Cerebellar nuclear complex (tissue), 1 donor: Measurements from ENCODE around the gene NPY1R.

Experiments
- DNase-seq, 2 experiments: peaks; one replicate each; lab custom pipeline; 2025; lab: John Stamatoyannopoulos, UW

NPY1R gene

GRCh38 chr4:163332526-163333406 lies at the start of gene NPY1R:
Gene NPY1R, minus strand, starts transcription at chr4:163332596. Its CDS starts 6,042 bp downstream, at chr4:163326554.
- no peak for DNase-seq

GRCh38 chr4:163380703-163381102 lies 48.3 kb upstream of the NPY1R start:
- DNase-seq, result no peak

GRCh38 chr4:163378661-163379060 lies 46.3 kb upstream of the NPY1R start:
- DNase-seq, result no peak

GRCh38 chr4:163372029-163372428 lies 39.6 kb upstream of the NPY1R start:
- no peak for DNase-seq

- DNase-seq, result no peak
These were observed 35.3 kb upstream of the NPY1R start for GRCh38 chr4:163367651-163368050.

GRCh38 chr4:163356104-163356503 lies 23.7 kb upstream of the NPY1R start:
- no peak for DNase-seq

GRCh38 chr4:163353054-163353453 lies 20.7 kb upstream of the NPY1R start:
- DNase-seq, result no peak

GRCh38 chr4:163350672-163351071 lies 18.3 kb upstream of the NPY1R start:
- DNase-seq, result no peak

- no peak for DNase-seq
These were observed 12.0 kb upstream of the NPY1R start for GRCh38 chr4:163344147-163345125.

- DNase-seq, result no peak
These were observed 11.3 kb upstream of the NPY1R start, which contains the start of gene NPY5R for GRCh38 chr4:163343604-163344146. Gene NPY5R, plus strand, starts transcription at chr4:163343892. Its CDS starts 6,382 bp downstream, at chr4:163350274.

GRCh38 chr4:163335384-163335783 lies 3.0 kb upstream of the NPY1R start:
- DNase-seq, result no peak

- DNase-seq, result no peak
These were observed 593 bp downstream of the NPY1R start for GRCh38 chr4:163331629-163332376.

GRCh38 chr4:163330916-163331628 lies 1.3 kb downstream of the NPY1R start:
- DNase-seq, result no peak

GRCh38 chr4:163317110-163317509 lies 15.3 kb downstream of the NPY1R start:
- DNase-seq, result no peak

GRCh38 chr4:163309466-163309865 lies 22.9 kb downstream of the NPY1R start:
- no peak for DNase-seq

GRCh38 chr4:163303069-163303468 lies 29.3 kb downstream of the NPY1R start:
- DNase-seq, result no peak

- DNase-seq, result no peak
These were observed 32.0 kb downstream of the NPY1R start for GRCh38 chr4:163300445-163300844.

GRCh38 chr4:163295138-163295537 lies 37.3 kb downstream of the NPY1R start:
- DNase-seq, result no peak

- no peak for DNase-seq
These were observed 48.1 kb downstream of the NPY1R start for GRCh38 chr4:163284304-163284703.

- DNase-seq, result no peak
These were observed 51.5 kb downstream of the NPY1R start for GRCh38 chr4:163280703-163281519.
